ENCODE data around the gene TEX51.

DNA sequence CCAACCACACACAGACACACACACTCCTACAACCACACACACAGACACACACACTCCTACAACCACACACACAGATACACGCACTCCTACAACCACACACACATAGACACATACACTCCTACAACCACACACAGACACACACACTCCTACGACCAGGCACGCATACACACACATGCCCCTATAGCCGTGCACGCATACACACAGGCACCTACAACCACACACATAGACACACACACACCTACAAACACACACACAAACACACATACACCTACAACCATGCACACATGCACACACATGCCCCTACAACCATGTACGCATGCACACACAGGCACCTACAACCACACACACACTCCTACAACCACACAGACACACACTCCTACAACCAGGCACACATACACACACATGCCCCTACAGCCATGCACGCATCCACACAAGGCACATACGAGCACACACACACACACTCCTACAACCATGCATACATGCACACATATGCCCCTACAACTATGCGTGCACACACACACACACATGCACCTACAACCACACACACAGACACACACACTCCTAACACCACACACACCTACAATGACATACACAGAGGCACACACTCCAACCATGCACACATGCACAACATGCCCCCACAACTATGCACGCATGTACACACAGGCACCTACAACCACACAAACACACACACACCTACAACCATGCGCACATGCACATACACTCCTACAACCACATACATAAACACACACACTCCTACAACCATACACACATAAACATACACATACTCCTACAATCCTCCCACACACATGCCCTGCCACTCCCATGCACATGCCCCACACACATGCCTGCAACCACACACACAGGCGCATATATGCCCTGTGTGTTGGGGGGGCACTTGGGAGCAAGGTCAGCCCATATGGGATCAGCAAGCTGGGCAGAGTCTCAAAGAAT, 19.1 kb upstream of the TEX51 start:
- TF ChIP-seq CTCF (IDR thresholded peaks at IDR 0.05; ENCODE audit: insufficient read depth, low read length) (no peak), SPI1 (IDR thresholded peaks at IDR 0.05; ENCODE audit: borderline replicate concordance, low read depth) (no peak), GABPA (IDR thresholded peaks at IDR 0.05; ENCODE audit: low read depth) (no peak), POLR2AphosphoS5 (IDR thresholded peaks at IDR 0.05; ENCODE audit: low read depth) (no peak), REST (IDR thresholded peaks at IDR 0.05; ENCODE audit: insufficient replicate concordance, low read depth) (no peak)

All from HL-60 (cell line).